GM12864 (cell line): Measurements from ENCODE around the gene DENND1A.
"Not testable (repeated sequence)": the region's sequence is repeated elsewhere in the genome, so short reads cannot be mapped to it uniquely, and the experiment has no call there.

Experiments
- DNase-seq: peaks from one replicate; pipeline ENCODE4 v3.0.0-alpha.2; 2011; ENCODE audit warnings: low read depth
- H3K4me3 ChIP-seq: 2 replicates; pipeline ENCODE4 v1.5.1; 2011; ENCODE audit warnings: mild to moderate bottlenecking, low read depth, low read length, control low read depth
- TF ChIP-seq, protein P1 (sequence below): IDR thresholded peaks from 2 replicates; pipeline ENCODE4 v1.5.1; 2011; ENCODE audit warnings: low read depth, mild to moderate bottlenecking, moderate library complexity, low read length, control low read depth, inconsistent platforms; ENCODE audit errors: missing control alignments

The DENND1A gene, protein sequence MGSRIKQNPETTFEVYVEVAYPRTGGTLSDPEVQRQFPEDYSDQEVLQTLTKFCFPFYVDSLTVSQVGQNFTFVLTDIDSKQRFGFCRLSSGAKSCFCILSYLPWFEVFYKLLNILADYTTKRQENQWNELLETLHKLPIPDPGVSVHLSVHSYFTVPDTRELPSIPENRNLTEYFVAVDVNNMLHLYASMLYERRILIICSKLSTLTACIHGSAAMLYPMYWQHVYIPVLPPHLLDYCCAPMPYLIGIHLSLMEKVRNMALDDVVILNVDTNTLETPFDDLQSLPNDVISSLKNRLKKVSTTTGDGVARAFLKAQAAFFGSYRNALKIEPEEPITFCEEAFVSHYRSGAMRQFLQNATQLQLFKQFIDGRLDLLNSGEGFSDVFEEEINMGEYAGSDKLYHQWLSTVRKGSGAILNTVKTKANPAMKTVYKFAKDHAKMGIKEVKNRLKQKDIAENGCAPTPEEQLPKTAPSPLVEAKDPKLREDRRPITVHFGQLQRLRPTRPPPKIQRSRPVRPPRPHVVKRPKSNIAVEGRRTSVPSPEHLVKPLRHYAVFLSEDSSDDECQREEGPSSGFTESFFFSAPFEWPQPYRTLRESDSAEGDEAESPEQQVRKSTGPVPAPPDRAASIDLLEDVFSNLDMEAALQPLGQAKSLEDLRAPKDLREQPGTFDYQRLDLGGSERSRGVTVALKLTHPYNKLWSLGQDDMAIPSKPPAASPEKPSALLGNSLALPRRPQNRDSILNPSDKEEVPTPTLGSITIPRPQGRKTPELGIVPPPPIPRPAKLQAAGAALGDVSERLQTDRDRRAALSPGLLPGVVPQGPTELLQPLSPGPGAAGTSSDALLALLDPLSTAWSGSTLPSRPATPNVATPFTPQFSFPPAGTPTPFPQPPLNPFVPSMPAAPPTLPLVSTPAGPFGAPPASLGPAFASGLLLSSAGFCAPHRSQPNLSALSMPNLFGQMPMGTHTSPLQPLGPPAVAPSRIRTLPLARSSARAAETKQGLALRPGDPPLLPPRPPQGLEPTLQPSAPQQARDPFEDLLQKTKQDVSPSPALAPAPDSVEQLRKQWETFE

DNA sequence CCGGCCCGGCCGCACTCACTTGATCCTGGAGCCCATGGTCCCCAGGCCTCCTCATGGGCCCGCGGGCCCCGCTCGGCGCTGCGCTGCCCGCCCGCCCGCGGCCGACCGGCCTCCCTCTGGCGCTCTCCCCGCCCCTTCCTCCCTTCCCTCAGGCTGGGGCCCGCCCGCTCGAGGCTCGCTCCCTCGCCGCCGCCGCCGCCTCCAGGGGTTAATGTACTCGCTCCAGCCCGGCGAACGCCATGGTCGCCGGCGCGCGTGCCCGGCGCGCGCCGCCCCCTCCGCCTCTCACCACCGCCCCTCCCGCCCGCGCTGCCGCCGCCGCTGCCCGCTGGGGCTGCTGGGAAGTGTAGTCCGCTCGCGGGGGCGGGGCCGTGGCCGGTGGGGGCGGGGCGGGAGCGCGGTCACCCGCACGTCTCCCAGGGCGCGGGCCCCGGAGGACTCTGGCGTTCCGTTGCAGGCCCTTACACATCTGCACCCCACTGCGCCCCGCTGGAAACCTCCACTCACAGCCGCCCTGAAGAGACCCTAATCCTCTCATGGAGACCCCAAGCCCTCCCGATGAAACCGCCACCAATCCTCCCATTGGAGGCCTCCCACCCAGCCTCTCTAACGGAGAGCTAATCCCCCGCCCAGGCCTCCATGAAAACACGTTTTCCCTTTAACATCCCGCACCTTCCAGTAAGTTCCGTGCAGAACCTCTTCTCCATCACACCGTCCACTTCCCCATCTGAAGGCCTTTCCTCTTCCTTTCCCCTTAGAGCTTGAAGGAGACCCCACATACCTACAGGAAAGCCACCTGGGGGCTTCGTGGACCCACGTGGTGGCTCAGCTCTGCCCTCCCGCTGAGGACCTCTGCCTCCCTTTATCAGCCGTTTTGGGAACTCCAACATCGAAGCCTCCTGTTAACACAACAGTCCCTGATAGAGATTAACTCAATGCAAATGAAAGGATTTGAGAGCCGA lies at the start of gene DENND1A:
Gene DENND1A (minus strand): TSS at position 257 of the 962 bp plus-strand sequence. CDS start 221 bp downstream, at position 36.
- TF ChIP-seq, protein P1, sequence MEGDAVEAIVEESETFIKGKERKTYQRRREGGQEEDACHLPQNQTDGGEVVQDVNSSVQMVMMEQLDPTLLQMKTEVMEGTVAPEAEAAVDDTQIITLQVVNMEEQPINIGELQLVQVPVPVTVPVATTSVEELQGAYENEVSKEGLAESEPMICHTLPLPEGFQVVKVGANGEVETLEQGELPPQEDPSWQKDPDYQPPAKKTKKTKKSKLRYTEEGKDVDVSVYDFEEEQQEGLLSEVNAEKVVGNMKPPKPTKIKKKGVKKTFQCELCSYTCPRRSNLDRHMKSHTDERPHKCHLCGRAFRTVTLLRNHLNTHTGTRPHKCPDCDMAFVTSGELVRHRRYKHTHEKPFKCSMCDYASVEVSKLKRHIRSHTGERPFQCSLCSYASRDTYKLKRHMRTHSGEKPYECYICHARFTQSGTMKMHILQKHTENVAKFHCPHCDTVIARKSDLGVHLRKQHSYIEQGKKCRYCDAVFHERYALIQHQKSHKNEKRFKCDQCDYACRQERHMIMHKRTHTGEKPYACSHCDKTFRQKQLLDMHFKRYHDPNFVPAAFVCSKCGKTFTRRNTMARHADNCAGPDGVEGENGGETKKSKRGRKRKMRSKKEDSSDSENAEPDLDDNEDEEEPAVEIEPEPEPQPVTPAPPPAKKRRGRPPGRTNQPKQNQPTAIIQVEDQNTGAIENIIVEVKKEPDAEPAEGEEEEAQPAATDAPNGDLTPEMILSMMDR = no peak
- DNase-seq = peak; percentile 55
- H3K4me3 ChIP-seq = peak within 1 kb of the TSS; percentile 84

DNA sequence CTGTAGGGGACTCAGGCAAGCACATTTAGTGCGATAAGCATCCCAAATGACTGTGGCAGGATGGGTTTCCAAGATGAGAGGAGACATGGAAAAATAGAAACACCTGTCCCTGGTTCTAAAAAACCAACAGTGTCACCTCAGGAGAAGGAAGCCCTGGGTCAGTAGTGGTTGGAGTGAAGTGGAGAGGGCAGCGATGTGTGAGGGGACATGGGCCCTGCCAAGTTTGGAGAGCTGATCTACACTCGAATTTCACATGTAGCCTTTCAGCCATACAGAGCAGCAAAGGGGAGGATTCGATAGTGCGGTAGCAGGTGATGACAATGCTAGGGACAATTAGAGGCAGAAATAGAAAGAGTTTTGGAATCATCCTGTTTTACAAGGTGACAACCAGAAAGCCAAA lies 49.1 kb upstream of the DENND1A start:
- TF ChIP-seq, protein P1 = no peak
- no peak for DNase-seq
- no peak overlapping the region for H3K4me3 ChIP-seq

DNA sequence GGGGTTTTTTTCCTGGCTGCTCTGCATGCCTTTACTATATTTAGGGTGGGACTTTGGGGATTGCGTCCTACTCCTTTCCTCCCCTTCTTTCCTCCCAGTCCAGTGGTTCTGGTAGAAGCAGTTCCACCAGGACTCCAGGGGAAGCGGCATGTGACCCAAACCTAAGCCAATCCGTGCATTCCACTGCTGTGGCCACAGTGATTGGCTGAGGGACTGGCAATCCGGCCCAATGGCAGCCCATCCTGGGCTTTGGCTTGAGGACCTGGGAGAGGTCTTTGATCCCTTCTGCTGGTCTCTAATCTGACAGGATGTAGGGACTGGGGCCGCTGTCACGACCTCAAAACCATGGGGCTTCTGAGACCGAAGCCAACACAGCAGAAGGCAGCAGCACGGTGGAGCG lies 46.7 kb upstream of the DENND1A start:
- DNase-seq, H3K4me3 ChIP-seq: not testable (repeated sequence)

DNA sequence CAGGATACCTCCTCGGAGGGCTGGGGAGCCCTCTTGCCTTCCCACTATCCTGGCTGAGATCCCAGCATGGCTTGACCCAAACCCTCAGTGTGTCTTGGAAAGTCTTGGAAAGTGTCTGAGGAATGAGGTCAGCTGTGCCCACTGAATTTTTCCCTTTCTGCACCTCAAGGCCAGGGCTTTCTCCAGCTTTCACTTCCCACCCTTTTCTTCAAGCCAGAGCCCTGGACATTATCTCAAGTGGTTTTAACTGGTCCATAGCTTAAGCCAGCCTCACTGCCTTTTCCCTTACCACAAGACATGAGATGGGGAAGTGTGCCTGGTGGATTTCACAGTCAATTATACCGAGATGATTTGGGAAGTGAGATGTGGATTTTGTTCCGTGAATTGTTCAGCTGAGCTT lies 45.9 kb upstream of the DENND1A start:
- TF ChIP-seq, protein P1 = no peak
- DNase-seq = no peak
- H3K4me3 ChIP-seq = no peak overlapping the region

DNA sequence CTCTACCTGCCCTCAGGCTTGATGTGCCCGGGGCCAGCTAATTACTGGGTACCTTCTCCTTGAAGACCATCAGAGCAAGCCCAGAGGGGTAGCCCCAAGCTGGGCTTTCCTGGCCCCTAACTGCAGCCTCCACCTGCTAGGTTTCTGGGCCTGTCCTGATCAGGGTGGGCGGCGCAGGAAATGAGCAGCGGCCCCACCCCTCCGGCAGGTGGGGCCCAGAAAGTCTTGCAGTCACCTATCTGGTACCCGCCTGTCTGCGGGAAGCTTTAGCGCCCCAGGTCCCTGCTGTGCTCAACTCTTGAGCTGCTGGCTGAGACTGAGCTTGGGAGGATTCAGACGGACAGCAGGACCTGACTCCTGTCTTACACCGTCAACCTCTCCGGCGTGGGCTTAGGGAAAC lies 44.5 kb upstream of the DENND1A start:
- H3K4me3 ChIP-seq = no peak overlapping the region
- TF ChIP-seq, protein P1 = no peak
- DNase-seq = no peak

DNA sequence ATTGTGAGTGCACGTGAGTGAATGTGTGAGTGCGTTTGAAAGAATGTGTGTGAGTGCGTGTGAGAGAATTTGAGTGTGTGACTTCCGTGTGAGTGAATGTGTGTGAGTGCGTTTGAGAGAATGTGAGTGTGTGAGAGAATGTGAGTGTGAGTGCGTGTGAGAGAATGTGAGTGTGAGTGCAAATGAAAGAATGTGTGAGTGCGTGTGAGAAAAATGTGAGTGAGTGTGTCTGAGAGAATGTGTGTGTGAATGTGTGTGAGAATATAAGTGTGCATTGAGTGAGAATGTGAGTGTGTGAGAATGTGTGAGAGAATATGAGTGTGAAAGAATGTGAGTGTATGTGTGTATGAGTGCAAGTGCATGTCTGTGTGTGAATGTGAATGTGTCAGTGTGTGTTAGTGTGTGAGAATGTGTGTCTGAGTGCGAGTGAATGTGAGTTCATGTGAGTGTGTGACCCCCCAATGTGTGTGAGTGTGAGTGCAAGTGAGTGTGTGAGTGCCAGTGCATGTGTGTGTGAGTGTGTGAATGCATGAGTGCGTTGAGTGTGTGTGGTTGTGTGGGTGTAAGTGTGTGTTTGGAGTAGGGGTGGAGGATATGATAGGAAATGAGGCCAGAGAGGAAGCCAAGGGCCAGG lies 43.8 kb upstream of the DENND1A start:
- DNase-seq = no peak
- H3K4me3 ChIP-seq = no peak overlapping the region
- TF ChIP-seq, protein P1 = no peak
